Glutamatergic neuron (in vitro differentiated cells): Measurements from ENCODE around the gene FLNA. TPM values are rescaled to one million over a fixed set of nuclear protein-coding genes. Genes with fewer than 3 reads are reported as not detected.
A peak's percentile ranks its signal among the peaks of the same experiment; 100 is the strongest.
"Not testable (repeated sequence)": the region's sequence is repeated elsewhere in the genome, so short reads cannot be mapped to it uniquely, and the experiment has no call there.

Experiments used
- DNase-seq: peaks from one replicate; pipeline ENCODE4 v3.0.0; 2022
- H3K27ac Mint-ChIP-seq: one replicate; pipeline ENCODE4 v1.8.0; 2020; ENCODE audit warnings: mild to moderate bottlenecking, mixed read lengths, inconsistent platforms; ENCODE audit not compliant: unreplicated experiment
- H3K27me3 Mint-ChIP-seq: one replicate; pipeline ENCODE4 v1.8.0; 2020; ENCODE audit warnings: mild to moderate bottlenecking, moderate library complexity, mixed read lengths, inconsistent platforms; ENCODE audit not compliant: unreplicated experiment
- H3K36me3 Mint-ChIP-seq: one replicate; pipeline ENCODE4 v1.8.0; 2020; ENCODE audit warnings: mild to moderate bottlenecking, mixed read lengths, inconsistent platforms; ENCODE audit not compliant: unreplicated experiment
- H3K4me1 Mint-ChIP-seq: one replicate; pipeline ENCODE4 v1.8.0; 2020; ENCODE audit warnings: mild to moderate bottlenecking, low read depth, mixed read lengths, inconsistent platforms; ENCODE audit not compliant: unreplicated experiment
- H3K4me3 Mint-ChIP-seq: one replicate; pipeline ENCODE4 v1.8.0; 2020; ENCODE audit warnings: mild to moderate bottlenecking, mixed read lengths, inconsistent platforms; ENCODE audit not compliant: unreplicated experiment
- H3K9me3 Mint-ChIP-seq: one replicate; pipeline ENCODE4 v1.8.0; 2020; ENCODE audit warnings: mild to moderate bottlenecking, moderate library complexity, mixed read lengths, inconsistent platforms; ENCODE audit not compliant: unreplicated experiment
- CTCF ChIP-seq: fragments of 200-600 bp; sonication (generic); IDR thresholded peaks from one replicate; pipeline ENCODE4 v1.5.0; 2021; ENCODE audit not compliant: partially characterized antibody, unreplicated experiment
- total RNA-seq: library from RNA; stranded (reverse); fragmentation: NEBNext Ultra II Directional; extraction: Animal tissue kit (Norgen Biotek cat#: 25700); gene quantifications from one replicate; pipeline ENCODE4 v1.2.1, GENCODE V29; 2021; ENCODE audit not compliant: unreplicated experiment

Gene FLNA
- total RNA-seq, 1 donor from 2014 or later = 499 TPM

GRCh38 chrX:154401045-154401799 is 26.8 kb upstream of the FLNA start:
- Mint-ChIP-seq H3K27me3 (peaks cover 11% of the 10 kb centered on the region), H3K27ac (peak overlapping the region; percentile 38), H3K36me3 (peaks cover 5% of the 10 kb centered on the region), H3K4me3 (peak overlapping the region; percentile 34), H3K4me1 (peaks cover 3% of the 10 kb centered on the region), H3K9me3 (peaks cover 14% of the 10 kb centered on the region)
- no peak for DNase-seq
- TF ChIP-seq CTCF = no peak

GRCh38 chrX:154400369-154400817 is 26.0 kb upstream of the FLNA start:
- H3K9me3 Mint-ChIP-seq = peaks cover 14% of the 10 kb centered on the region
- H3K4me1 Mint-ChIP-seq, H3K27ac Mint-ChIP-seq: not testable (repeated sequence)

DNA sequence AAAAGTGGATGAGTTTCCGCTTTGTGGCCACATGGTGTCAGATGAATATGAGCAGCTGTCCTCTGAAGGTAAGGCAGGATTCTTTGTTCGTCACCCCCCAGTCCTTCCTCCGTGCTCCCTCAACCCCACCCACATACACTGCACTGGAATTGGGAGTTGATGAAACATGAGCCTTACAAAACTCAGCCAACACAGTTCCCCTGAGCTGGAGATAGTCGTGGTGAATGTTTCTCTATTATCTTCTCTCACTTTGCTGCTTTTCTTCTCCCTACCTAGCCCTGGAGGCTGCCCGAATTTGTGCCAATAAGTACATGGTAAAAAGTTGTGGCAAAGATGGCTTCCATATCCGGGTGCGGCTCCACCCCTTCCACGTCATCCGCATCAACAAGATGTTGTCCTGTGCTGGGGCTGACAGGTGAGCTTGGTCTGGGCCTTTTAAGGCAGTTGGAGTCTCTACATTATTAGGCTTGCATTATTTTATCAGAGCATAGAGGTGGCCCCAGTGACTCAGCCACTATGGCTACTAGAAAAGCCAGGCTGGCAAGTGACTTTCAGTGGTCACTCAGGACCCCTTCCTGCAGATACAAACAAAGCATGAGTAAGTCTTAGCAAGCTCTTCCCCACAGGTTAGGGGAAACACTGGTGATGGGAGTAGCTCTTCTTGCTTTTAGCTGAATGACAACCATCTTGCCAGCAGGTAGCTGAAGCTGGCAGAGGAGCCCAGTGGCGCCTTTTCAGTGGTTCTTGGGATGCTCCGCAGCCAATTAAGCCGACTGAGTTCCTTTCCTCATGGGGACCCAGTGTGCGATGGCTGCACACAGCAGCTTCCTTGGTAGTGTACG is 25.3 kb upstream of the FLNA start:
- DNase-seq = no peak
- peak overlapping the region; percentile 99 for H3K4me3 Mint-ChIP-seq
- peak overlapping the region; percentile 99 for H3K27ac Mint-ChIP-seq
- peaks cover 3% of the 10 kb centered on the region for H3K4me1 Mint-ChIP-seq
- no peak for TF ChIP-seq CTCF
- peaks cover 11% of the 10 kb centered on the region for H3K27me3 Mint-ChIP-seq
- peaks cover 14% of the 10 kb centered on the region for H3K9me3 Mint-ChIP-seq
- peaks cover 5% of the 10 kb centered on the region for H3K36me3 Mint-ChIP-seq

More at GRCh38 chrX:154400369-154400817, 26.0 kb upstream of the FLNA start:
- not testable (repeated sequence) for H3K36me3 Mint-ChIP-seq, H3K4me3 Mint-ChIP-seq, DNase-seq
- H3K27me3 Mint-ChIP-seq = peaks cover 11% of the 10 kb centered on the region

- peak; percentile 80 for TF ChIP-seq CTCF
- DNase-seq = peak; percentile 83
- H3K4me1 Mint-ChIP-seq = peaks cover 3% of the 10 kb centered on the region
- peak overlapping the region; percentile 99 for H3K4me3 Mint-ChIP-seq
- peaks cover 11% of the 10 kb centered on the region for H3K27me3 Mint-ChIP-seq
- H3K36me3 Mint-ChIP-seq = peaks cover 5% of the 10 kb centered on the region
- peaks cover 14% of the 10 kb centered on the region for H3K9me3 Mint-ChIP-seq
- peak overlapping the region; percentile 99 for H3K27ac Mint-ChIP-seq
Measured at GRCh38 chrX:154398668-154399526, 24.5 kb upstream of the FLNA start.
